H1 (cell line): ENCODE data around the gene RBMS2. TPM values are rescaled to one million over a fixed set of nuclear protein-coding genes. Genes with fewer than 3 reads are reported as not detected.

ENCODE experiments used
- BCL11A ChIP-seq, 2 experiments: IDR thresholded peaks; one replicate each; pipeline ENCODE4 v1.6.1; 2011; ENCODE audit warnings: low read depth in 2 of 2, low read length in 2 of 2, mild to moderate bottlenecking in 2 of 2
- CBX8 ChIP-seq: fragments of 300-800, 300-1000 bp; sonication (generic); IDR thresholded peaks from 2 replicates; pipeline ENCODE4 v1.7.1; 2016; ENCODE audit warnings: low read depth, low read length, borderline replicate concordance
- EGR1 ChIP-seq: IDR thresholded peaks from 2 replicates; pipeline ENCODE4 v1.6.1; 2011; ENCODE audit warnings: low read depth, low read length, borderline replicate concordance
- JUND ChIP-seq: IDR thresholded peaks from 2 replicates; pipeline ENCODE4 v1.6.1; 2011; ENCODE audit warnings: mild to moderate bottlenecking, improper control_type of control experiment, low read length
- SIX5 ChIP-seq: IDR thresholded peaks from 2 replicates; pipeline ENCODE4 v1.6.1; 2011; ENCODE audit warnings: mild to moderate bottlenecking, low read depth, low read length
- polyA plus RNA-seq, 7 experiments: library from polyadenylated mRNA; depleted of rRNA in 3 of 7; stranded (reverse) in 5 of 7; unstranded in 2 of 7; fragments of >200 nt in 5 of 7; fragments of 200-250 nt in 2 of 7; gene quantifications; 1 replicate in 5 of 7; 2 replicates in 1 of 7; 4 replicates in 1 of 7; pipeline versions ENCODE4 v1.2.1 to v1.2.3, GENCODE V29; 2011 to 2013; ENCODE audit warnings: missing spikeins in 2 of 7, mixed read lengths in 2 of 7
- total RNA-seq: library from RNA; stranded (reverse); fragmentation: NEBNext Ultra II Directional; extraction: Animal tissue kit (Norgen Biotek cat#: 25700); gene quantifications from 2 replicates; pipeline ENCODE4 v1.2.1, GENCODE V29; 2021

The RBMS2 gene
- total and polyA plus RNA-seq, 2 of the 8 experiments (the other 6 are each of a cell fraction or from before 2014, with no cell fraction given), result 9.6 to 31.3 TPM

GRCh38 chr12:56522411-56523193 is 982 bp downstream of the RBMS2 start (continued):
- TF ChIP-seq BCL11A (IDR thresholded peaks at IDR 0.05; ENCODE audit: low read depth in 2 of 2, low read length in 2 of 2), result no peak
- TF ChIP-seq CBX8, result no peak
- TF ChIP-seq JUND, result no peak
- no peak for TF ChIP-seq SIX5
- TF ChIP-seq EGR1, result no peak
